Neural progenitor cell (in vitro differentiated cells): ENCODE measurements around the gene C11orf21. TPM values are rescaled to one million over a fixed set of nuclear protein-coding genes. Genes with fewer than 3 reads are reported as not detected.

Experiments used
- DNase-seq: peaks from one replicate; pipeline ENCODE4 v3.0.0-alpha.2; 2016; ENCODE audit warnings: low spot score
- H2AFZ ChIP-seq: fragments of 200-600 bp; sonication (generic); replicated peaks from 2 replicates; pipeline ENCODE4 v1.6.1; 2016; ENCODE audit warnings: antibody characterized with exemption
- H3F3A ChIP-seq: fragments of 200-600 bp; sonication (generic); 2 replicates; pipeline ENCODE4 v1.6.1; 2016; ENCODE audit warnings: antibody characterized with exemption, low read depth
- H3K27ac ChIP-seq: fragments of 200-600 bp; sonication (generic); 2 replicates; pipeline ENCODE4 v1.5.1; 2016; ENCODE audit warnings: mild to moderate bottlenecking
- H3K27me3 ChIP-seq: fragments of 200-600 bp; sonication (generic); 2 replicates; pipeline ENCODE4 v1.6.1; 2016; ENCODE audit warnings: mild to moderate bottlenecking, moderate library complexity
- H3K36me3 ChIP-seq: fragments of 200-600 bp; sonication (generic); 2 replicates; pipeline ENCODE4 v1.5.1; 2016
- H3K4me1 ChIP-seq: fragments of 200-600 bp; sonication (generic); 2 replicates; pipeline ENCODE4 v1.6.1; 2016; ENCODE audit warnings: mixed run types
- H3K4me2 ChIP-seq: fragments of 200-600 bp; sonication (generic); 2 replicates; pipeline ENCODE4 v1.6.1; 2016
- H3K4me3 ChIP-seq: fragments of 200-600 bp; sonication (generic); 2 replicates; pipeline ENCODE4 v1.5.1; 2016
- H3K79me2 ChIP-seq: fragments of 200-600 bp; sonication (generic); 2 replicates; pipeline ENCODE4 v1.6.1; 2016; ENCODE audit warnings: low read depth
- H3K9ac ChIP-seq: fragments of 200-600 bp; sonication (generic); 2 replicates; pipeline ENCODE4 v1.6.1; 2016
- H3K9me3 ChIP-seq: fragments of 200-600 bp; sonication (generic); 2 replicates; pipeline ENCODE4 v1.5.1; 2016; ENCODE audit warnings: low read depth
- H4K20me1 ChIP-seq: fragments of 200-600 bp; sonication (generic); 2 replicates; pipeline ENCODE4 v1.6.1; 2016; ENCODE audit warnings: low read depth
- H3K27ac Mint-ChIP-seq: 3 replicates; pipeline ENCODE4 v1.8.0; 2021; ENCODE audit warnings: mixed read lengths
- H3K27me3 Mint-ChIP-seq: 2 replicates; pipeline ENCODE4 v1.8.0; 2022; ENCODE audit warnings: low read depth, mild to moderate bottlenecking, inconsistent platforms, moderate library complexity, mixed read lengths; ENCODE audit not compliant: insufficient read depth
- H3K36me3 Mint-ChIP-seq: 3 replicates; pipeline ENCODE4 v1.8.0; 2021; ENCODE audit warnings: mixed read lengths
- H3K4me1 Mint-ChIP-seq: 3 replicates; pipeline ENCODE4 v1.8.0; 2021; ENCODE audit warnings: mixed read lengths
- H3K4me3 Mint-ChIP-seq: 3 replicates; pipeline ENCODE4 v1.8.0; 2021; ENCODE audit warnings: mild to moderate bottlenecking, moderate library complexity, mixed read lengths
- H3K9me3 Mint-ChIP-seq: 3 replicates; pipeline ENCODE4 v1.8.0; 2020; ENCODE audit warnings: mixed read lengths
- EZH2 ChIP-seq: fragments of 200-600 bp; sonication (generic); IDR thresholded peaks from 2 replicates; pipeline ENCODE4 v1.6.1; 2017; ENCODE audit warnings: antibody characterized with exemption, mild to moderate bottlenecking, moderate library complexity
- EZH2phosphoT487 ChIP-seq: fragments of 200-600 bp; sonication (generic); IDR thresholded peaks from 2 replicates; pipeline ENCODE4 v1.6.1; 2017; ENCODE audit warnings: antibody characterized with exemption
- total RNA-seq: library from RNA; depleted of rRNA; stranded (reverse); fragments of >200 nt; gene quantifications from 2 replicates; pipeline ENCODE4 v1.2.3, GENCODE V29; 2015; ENCODE audit warnings: low replicate concordance
- TF ChIP-seq, protein P1 (sequence below): fragments of 200-600 bp; sonication (generic); IDR thresholded peaks from 2 replicates; pipeline ENCODE4 v1.5.1; 2017; ENCODE audit warnings: antibody characterized with exemption, mild to moderate bottlenecking

C11orf21 gene
- total RNA-seq, 1 donor from 2014 or later, result not detected

DNA sequence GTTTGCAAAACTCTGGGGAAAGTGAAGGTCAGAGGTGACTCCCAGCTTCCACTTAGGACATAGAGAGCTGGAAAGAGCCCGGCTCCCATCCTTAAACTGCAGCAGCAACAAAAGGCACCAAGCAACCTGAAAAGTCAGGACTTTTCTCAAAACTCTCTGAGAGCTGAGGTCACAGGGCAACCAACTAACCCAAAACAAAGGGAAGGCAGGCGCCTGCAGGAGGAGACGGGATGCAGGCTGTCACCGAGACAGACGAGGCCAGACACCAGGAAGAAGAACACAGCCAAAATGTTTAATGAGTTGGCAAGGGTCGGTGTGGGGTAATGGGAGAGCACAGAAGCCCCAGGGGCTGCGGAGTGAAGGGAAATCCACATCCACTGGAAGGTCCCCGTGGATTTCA, 51.2 kb downstream of the C11orf21 start:
- Mint-ChIP-seq H3K4me1 (peaks cover 15% of the 10 kb centered on the region), H3K36me3 (no peaks in the 10 kb centered on the region), H3K9me3 (peaks cover 20% of the 10 kb centered on the region), H3K27me3 (peaks cover 6% of the 10 kb centered on the region), H3K4me3 (no peak overlapping the region), H3K27ac (peak overlapping the region; percentile 37)
- H3K9me3 ChIP-seq, result no peaks in the 10 kb centered on the region
- TF ChIP-seq, protein P1, sequence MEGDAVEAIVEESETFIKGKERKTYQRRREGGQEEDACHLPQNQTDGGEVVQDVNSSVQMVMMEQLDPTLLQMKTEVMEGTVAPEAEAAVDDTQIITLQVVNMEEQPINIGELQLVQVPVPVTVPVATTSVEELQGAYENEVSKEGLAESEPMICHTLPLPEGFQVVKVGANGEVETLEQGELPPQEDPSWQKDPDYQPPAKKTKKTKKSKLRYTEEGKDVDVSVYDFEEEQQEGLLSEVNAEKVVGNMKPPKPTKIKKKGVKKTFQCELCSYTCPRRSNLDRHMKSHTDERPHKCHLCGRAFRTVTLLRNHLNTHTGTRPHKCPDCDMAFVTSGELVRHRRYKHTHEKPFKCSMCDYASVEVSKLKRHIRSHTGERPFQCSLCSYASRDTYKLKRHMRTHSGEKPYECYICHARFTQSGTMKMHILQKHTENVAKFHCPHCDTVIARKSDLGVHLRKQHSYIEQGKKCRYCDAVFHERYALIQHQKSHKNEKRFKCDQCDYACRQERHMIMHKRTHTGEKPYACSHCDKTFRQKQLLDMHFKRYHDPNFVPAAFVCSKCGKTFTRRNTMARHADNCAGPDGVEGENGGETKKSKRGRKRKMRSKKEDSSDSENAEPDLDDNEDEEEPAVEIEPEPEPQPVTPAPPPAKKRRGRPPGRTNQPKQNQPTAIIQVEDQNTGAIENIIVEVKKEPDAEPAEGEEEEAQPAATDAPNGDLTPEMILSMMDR, result no peak
- no peak for TF ChIP-seq EZH2
- no peak for TF ChIP-seq EZH2phosphoT487
- peaks cover 6% of the 10 kb centered on the region for H3K4me1 ChIP-seq
- no peak overlapping the region for H3K27ac ChIP-seq
- H3K4me2 ChIP-seq, result no peak overlapping the region
- no peaks in the 10 kb centered on the region for H3K79me2 ChIP-seq
- H3K36me3 ChIP-seq, result no peaks in the 10 kb centered on the region
- peak overlapping the region; percentile 50 for H2AFZ ChIP-seq
- H3K27me3 ChIP-seq, result peaks cover 21% of the 10 kb centered on the region
- H3K4me3 ChIP-seq, result no peak overlapping the region
- H3K9ac ChIP-seq, result no peak overlapping the region
- no peaks in the 10 kb centered on the region for H3F3A ChIP-seq
- no peaks in the 10 kb centered on the region for H4K20me1 ChIP-seq
- DNase-seq, result no peak

DNA sequence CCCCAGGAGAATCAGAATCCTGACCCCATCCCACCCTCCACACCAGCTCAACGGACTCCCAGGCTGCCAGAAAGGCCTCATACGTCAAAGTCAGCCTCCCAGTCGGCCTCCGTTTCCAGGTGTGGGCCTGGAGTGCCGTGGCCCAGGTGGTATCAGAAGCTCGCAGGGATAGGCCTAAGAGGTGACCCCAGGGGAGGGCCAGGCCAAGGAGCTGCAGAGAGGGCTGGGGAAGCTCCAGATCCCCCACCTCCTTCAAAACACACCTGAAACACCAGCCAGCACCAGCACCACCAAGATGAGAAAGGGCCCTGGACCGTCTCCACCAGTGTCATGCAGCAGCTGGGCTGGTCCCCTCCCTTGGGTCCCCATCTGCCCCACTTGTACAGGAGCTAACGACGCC, 51.7 kb downstream of the C11orf21 start:
- H3K27ac Mint-ChIP-seq, result no peak overlapping the region

DNA sequence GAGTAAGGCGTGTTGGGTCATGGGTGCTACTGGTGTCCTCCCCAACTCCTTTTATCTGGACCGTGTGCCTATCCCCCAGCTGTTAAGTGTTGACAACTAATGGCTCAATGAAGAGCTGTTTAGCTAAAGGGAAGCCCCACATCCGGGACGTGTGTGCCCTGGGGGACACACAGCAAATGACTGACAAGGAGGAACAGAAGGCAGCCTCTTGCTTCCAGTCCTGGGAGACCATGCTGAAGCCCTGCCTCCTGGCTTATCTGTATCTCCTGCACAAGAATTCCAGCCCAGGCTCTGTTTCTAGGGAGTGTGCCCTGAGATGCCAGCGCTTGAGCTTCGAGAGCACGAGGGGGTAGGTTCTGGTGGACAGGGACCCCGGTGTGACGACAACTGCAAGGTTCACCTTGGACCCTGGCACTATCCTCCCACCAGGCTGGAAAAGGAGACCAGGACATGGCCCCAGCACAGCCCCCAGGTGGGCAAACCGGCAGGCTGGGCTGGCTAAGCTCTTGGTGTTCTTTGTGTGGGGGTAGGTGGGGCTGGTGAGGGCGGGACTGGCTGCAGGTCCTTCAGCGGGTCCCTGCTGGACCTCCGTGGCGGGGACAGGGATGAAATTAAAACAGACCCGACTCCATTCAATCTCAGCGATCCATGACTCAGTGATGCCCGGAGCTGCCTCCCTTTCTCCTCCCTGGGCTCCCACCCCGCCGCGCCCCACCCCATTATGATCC, 52.4 kb downstream of the C11orf21 start:
- peaks cover 13% of the 10 kb centered on the region for H3K9me3 Mint-ChIP-seq
- H3K27ac Mint-ChIP-seq, result no peak overlapping the region
- H3K4me1 ChIP-seq, result peaks cover 6% of the 10 kb centered on the region
- no peaks in the 10 kb centered on the region for H3F3A ChIP-seq
- peaks cover 28% of the 10 kb centered on the region for H3K27me3 ChIP-seq
- H3K36me3 Mint-ChIP-seq, result no peaks in the 10 kb centered on the region
- H3K4me3 ChIP-seq, result no peak overlapping the region
- no peak overlapping the region for H2AFZ ChIP-seq
- peaks cover 6% of the 10 kb centered on the region for H3K27me3 Mint-ChIP-seq
- H3K4me2 ChIP-seq, result no peak overlapping the region
- no peak overlapping the region for H3K4me3 Mint-ChIP-seq
- no peak overlapping the region for H3K27ac ChIP-seq
- no peaks in the 10 kb centered on the region for H4K20me1 ChIP-seq
- no peaks in the 10 kb centered on the region for H3K9me3 ChIP-seq
- DNase-seq, result no peak
- H3K9ac ChIP-seq, result no peak overlapping the region
- H3K79me2 ChIP-seq, result no peaks in the 10 kb centered on the region
- TF ChIP-seq EZH2phosphoT487, result no peak
- TF ChIP-seq, protein P1, result no peak
- TF ChIP-seq EZH2, result no peak
- H3K4me1 Mint-ChIP-seq, result peaks cover 15% of the 10 kb centered on the region
- H3K36me3 ChIP-seq, result no peaks in the 10 kb centered on the region

More for the DNA sequence above, 51.7 kb downstream of the C11orf21 start:
- Mint-ChIP-seq H3K36me3 (no peaks in the 10 kb centered on the region), H3K27me3 (peaks cover 6% of the 10 kb centered on the region), H3K4me1 (peaks cover 15% of the 10 kb centered on the region), H3K4me3 (no peak overlapping the region), H3K9me3 (peaks cover 17% of the 10 kb centered on the region)
- Histone ChIP-seq H3K27me3 (peaks cover 24% of the 10 kb centered on the region), H3K9ac (no peak overlapping the region), H3K4me2 (no peak overlapping the region), H3K27ac (no peak overlapping the region), H3K79me2 (no peaks in the 10 kb centered on the region), H3K4me1 (peaks cover 6% of the 10 kb centered on the region), H2AFZ (peak overlapping the region; percentile 50), H3F3A (no peaks in the 10 kb centered on the region), H3K4me3 (no peak overlapping the region), H3K9me3 (no peaks in the 10 kb centered on the region), H4K20me1 (no peaks in the 10 kb centered on the region), H3K36me3 (no peaks in the 10 kb centered on the region)
- DNase-seq, result no peak
- TF ChIP-seq, protein P1, result no peak
- TF ChIP-seq EZH2phosphoT487 (no peak), EZH2 (no peak)
